T-helper 1 cell treated with Interleukin-12 subunit alpha and Interleukin-12 subunit beta and Interleukin-4 antibody, amounts not matched to agents 30 μg/mL and 1 μg/mL, for 36 hours (primary cell): ENCODE results near the gene SHC4.
"Not testable (repeated sequence)": the region's sequence is repeated elsewhere in the genome, so short reads cannot be mapped to it uniquely, and the experiment has no call there.

ENCODE experiments used
- H3K27ac Mint-ChIP-seq: one replicate; pipeline ENCODE4 v1.8.0; 2021; ENCODE audit warnings: mild to moderate bottlenecking, mixed read lengths
- H3K27me3 Mint-ChIP-seq: one replicate; pipeline ENCODE4 v1.8.0; 2021; ENCODE audit warnings: low read depth, mixed read lengths
- H3K36me3 Mint-ChIP-seq: one replicate; pipeline ENCODE4 v1.8.0; 2021; ENCODE audit warnings: low read depth, mixed read lengths
- H3K4me1 Mint-ChIP-seq: one replicate; pipeline ENCODE4 v1.8.0; 2021; ENCODE audit warnings: low read depth, mixed read lengths
- H3K4me3 Mint-ChIP-seq: one replicate; pipeline ENCODE4 v1.8.0; 2021; ENCODE audit warnings: mild to moderate bottlenecking, moderate library complexity, mixed read lengths
- H3K9me3 Mint-ChIP-seq: one replicate; pipeline ENCODE4 v1.8.0; 2021; ENCODE audit warnings: mixed read lengths

SHC4 gene

GRCh38 chr15:48924528-48925393, 39.0 kb downstream of the SHC4 start:
- Mint-ChIP-seq H3K4me1 (peaks cover 35% of the 10 kb centered on the region), H3K4me3 (no peak overlapping the region), H3K9me3 (no peaks in the 10 kb centered on the region), H3K27me3 (no peaks in the 10 kb centered on the region), H3K36me3 (peaks cover 2% of the 10 kb centered on the region), H3K27ac (peak overlapping the region; percentile 64)

DNA sequence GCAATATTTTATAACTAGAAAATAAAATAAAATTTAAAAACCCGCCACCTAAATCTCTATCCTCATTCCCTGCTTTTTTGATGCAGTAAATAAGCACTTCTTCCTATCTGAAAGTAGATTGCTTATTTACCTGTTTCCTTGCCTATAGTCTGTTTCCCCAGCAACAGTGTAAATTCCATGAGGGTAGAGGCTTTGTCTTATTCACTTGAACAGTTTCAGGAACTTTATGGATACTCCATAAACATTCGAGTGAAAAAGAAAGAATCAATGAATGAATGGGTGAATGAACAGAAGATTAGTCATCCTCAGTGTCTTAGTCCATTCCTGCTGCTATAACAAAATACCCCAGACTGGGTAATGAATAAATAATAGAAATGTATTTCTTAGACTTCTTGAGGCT, 41.7 kb downstream of the SHC4 start:
- Mint-ChIP-seq H3K27ac (no peak overlapping the region), H3K4me1 (peaks cover 21% of the 10 kb centered on the region), H3K36me3 (peaks cover 3% of the 10 kb centered on the region), H3K9me3 (no peaks in the 10 kb centered on the region), H3K4me3 (no peak overlapping the region), H3K27me3 (no peaks in the 10 kb centered on the region)

GRCh38 chr15:48916721-48917120, 47.0 kb downstream of the SHC4 start:
- Mint-ChIP-seq H3K36me3 (peaks cover 1% of the 10 kb centered on the region), H3K4me3 (no peak overlapping the region), H3K27me3 (no peaks in the 10 kb centered on the region), H3K4me1 (no peaks in the 10 kb centered on the region), H3K27ac (no peak overlapping the region), H3K9me3 (peaks cover 4% of the 10 kb centered on the region)

DNA sequence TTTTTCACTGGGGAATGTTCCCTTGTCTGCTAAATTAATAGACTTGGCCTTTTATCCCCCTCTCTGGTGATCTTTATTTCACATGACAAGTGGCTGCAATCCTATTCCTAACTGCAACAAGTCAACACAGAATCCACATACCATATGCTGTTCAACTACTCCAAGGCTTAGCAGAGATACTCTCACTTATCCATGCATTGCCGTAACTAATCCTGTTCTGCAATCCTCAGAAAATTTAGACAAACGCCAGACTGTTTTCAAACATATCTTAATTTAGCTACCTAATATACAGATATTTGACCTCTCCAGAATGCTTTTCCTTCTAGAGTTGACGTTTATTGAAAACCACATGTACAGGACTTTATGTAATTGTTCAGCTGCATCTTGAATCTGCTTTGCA, 47.9 kb downstream of the SHC4 start:
- H3K27ac Mint-ChIP-seq: no peak overlapping the region
- H3K36me3 Mint-ChIP-seq: peaks cover 1% of the 10 kb centered on the region
- no peaks in the 10 kb centered on the region for H3K27me3 Mint-ChIP-seq
- no peak overlapping the region for H3K4me3 Mint-ChIP-seq
- peaks cover 7% of the 10 kb centered on the region for H3K9me3 Mint-ChIP-seq
- no peaks in the 10 kb centered on the region for H3K4me1 Mint-ChIP-seq

GRCh38 chr15:48914717-48915116, 49.0 kb downstream of the SHC4 start:
- peaks cover 3% of the 10 kb centered on the region for H3K36me3 Mint-ChIP-seq

DNA sequence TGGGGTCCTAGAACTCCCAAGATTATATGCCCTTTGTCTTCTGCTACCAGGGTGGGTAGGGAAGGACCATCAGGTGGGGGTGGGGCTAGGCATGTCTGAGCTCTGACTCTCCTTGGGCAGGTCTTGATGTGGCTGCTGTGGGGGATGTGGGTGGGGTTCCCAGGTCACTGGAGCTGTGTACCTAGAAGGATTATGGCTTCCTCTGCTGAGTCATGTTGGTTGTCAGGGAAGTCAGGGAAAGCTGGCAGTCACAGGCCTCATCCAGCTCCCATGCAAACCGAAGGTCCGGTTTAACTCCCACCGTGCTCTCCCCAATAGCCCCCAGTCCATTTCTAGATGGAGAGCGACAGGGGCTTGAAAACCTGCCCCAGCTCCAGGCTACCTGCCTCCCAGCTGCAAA, 50.6 kb downstream of the SHC4 start:
- Mint-ChIP-seq H3K27ac (no peak overlapping the region), H3K36me3 (peaks cover 2% of the 10 kb centered on the region), H3K4me3 (no peak overlapping the region), H3K27me3 (no peaks in the 10 kb centered on the region), H3K9me3 (peaks cover 7% of the 10 kb centered on the region), H3K4me1 (peaks cover 2% of the 10 kb centered on the region)

More at GRCh38 chr15:48914717-48915116, 49.0 kb downstream of the SHC4 start:
- Mint-ChIP-seq H3K27ac (no peak overlapping the region), H3K4me1 (no peaks in the 10 kb centered on the region), H3K4me3 (no peak overlapping the region), H3K9me3 (peaks cover 7% of the 10 kb centered on the region), H3K27me3 (no peaks in the 10 kb centered on the region)

DNA sequence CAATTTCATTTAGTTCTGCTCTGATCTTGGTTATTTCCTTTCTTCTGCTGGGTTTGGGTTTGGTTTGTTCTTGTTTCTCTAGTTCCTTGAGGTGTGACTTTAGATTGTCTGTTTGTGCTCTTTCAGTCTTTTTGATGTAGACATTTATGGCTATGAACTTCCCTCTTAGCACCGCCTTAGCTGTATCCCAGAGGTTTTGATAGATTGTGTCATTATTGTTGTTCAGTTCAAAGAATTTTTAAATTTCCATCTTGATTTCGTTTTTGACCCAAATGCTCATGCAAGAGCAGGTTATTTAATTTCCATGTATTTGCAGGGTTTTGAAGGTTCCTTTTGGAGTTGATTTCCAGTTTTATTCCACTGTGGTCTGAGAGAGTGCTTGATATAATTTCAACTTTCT, 53.2 kb downstream of the SHC4 start:
- not testable (repeated sequence) for H3K27me3 Mint-ChIP-seq

GRCh38 chr15:48909313-48909712, 54.4 kb downstream of the SHC4 start:
- H3K27ac Mint-ChIP-seq, H3K4me3 Mint-ChIP-seq, H3K9me3 Mint-ChIP-seq, H3K36me3 Mint-ChIP-seq, H3K4me1 Mint-ChIP-seq, H3K27me3 Mint-ChIP-seq: not testable (repeated sequence)

More for the DNA sequence above, 53.2 kb downstream of the SHC4 start:
- not testable (repeated sequence) for H3K27ac Mint-ChIP-seq, H3K4me1 Mint-ChIP-seq, H3K36me3 Mint-ChIP-seq, H3K9me3 Mint-ChIP-seq, H3K4me3 Mint-ChIP-seq

GRCh38 chr15:48905847-48906246, 57.9 kb downstream of the SHC4 start:
- H3K4me1 Mint-ChIP-seq: peaks cover 2% of the 10 kb centered on the region
- H3K27me3 Mint-ChIP-seq: no peaks in the 10 kb centered on the region
- no peak overlapping the region for H3K27ac Mint-ChIP-seq
- no peak overlapping the region for H3K4me3 Mint-ChIP-seq
- peaks cover 2% of the 10 kb centered on the region for H3K36me3 Mint-ChIP-seq
- H3K9me3 Mint-ChIP-seq: no peaks in the 10 kb centered on the region

DNA sequence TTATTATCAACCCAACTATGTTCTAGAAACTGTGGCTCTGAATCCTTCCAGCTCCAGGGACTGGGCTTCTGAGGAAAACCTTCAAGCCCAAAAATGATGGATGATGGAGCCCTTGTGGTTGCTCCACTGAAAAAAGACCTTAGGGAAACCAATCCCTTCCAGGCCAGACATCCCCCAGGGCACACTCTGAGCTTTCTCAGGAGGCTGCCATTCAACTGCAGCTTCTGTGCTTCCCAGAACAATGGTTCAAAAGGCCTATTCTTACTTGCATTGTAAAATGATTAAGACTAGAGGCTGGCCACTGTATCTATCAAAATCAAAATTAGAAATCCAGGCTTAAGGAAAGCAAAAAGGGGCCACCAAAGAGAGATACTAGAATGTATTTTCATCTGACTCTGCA, 58.5 kb downstream of the SHC4 start:
- Mint-ChIP-seq H3K36me3 (no peaks in the 10 kb centered on the region), H3K4me3 (no peak overlapping the region), H3K27ac (no peak overlapping the region), H3K9me3 (no peaks in the 10 kb centered on the region), H3K4me1 (peaks cover 2% of the 10 kb centered on the region), H3K27me3 (no peaks in the 10 kb centered on the region)

DNA sequence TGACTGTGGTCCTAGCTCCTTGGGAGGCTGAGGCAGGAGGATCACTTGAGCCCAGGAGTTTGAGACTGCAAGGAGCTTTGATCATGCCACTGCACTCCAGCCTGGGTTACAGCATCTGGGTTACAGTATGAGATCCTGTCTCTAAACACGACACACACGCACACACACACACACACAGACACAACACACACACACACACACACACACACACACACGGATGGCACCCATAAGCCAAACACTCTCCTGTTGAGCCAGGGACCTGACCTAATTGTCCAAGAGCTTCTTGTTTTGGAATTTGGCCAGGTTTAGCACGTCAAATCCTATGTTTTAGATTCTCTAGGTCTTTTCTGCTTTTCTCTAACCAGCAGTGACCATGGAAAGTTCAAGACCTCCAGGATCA, 59.0 kb downstream of the SHC4 start:
- Mint-ChIP-seq H3K27ac (no peak overlapping the region), H3K4me1 (peaks cover 2% of the 10 kb centered on the region)

GRCh38 chr15:48899793-48900192, 63.9 kb downstream of the SHC4 start:
- peaks cover 7% of the 10 kb centered on the region for H3K4me1 Mint-ChIP-seq
- no peak overlapping the region for H3K27ac Mint-ChIP-seq
- H3K4me3 Mint-ChIP-seq: no peak overlapping the region
- H3K36me3 Mint-ChIP-seq: no peaks in the 10 kb centered on the region
- H3K27me3 Mint-ChIP-seq: peaks cover 3% of the 10 kb centered on the region
- H3K9me3 Mint-ChIP-seq: no peaks in the 10 kb centered on the region

More for the DNA sequence above, 59.0 kb downstream of the SHC4 start:
- no peaks in the 10 kb centered on the region for H3K27me3 Mint-ChIP-seq
- H3K4me3 Mint-ChIP-seq: no peak overlapping the region
- H3K9me3 Mint-ChIP-seq: no peaks in the 10 kb centered on the region
- no peaks in the 10 kb centered on the region for H3K36me3 Mint-ChIP-seq

GRCh38 chr15:48898446-48898845, 65.3 kb downstream of the SHC4 start:
- peaks cover 3% of the 10 kb centered on the region for H3K27me3 Mint-ChIP-seq
- H3K4me3 Mint-ChIP-seq: no peak overlapping the region
- H3K9me3 Mint-ChIP-seq: no peaks in the 10 kb centered on the region
- peaks cover 11% of the 10 kb centered on the region for H3K4me1 Mint-ChIP-seq
- H3K27ac Mint-ChIP-seq: no peak overlapping the region
- no peaks in the 10 kb centered on the region for H3K36me3 Mint-ChIP-seq

- Mint-ChIP-seq H3K27me3 (peaks cover 6% of the 10 kb centered on the region), H3K27ac (no peak overlapping the region), H3K4me3 (no peak overlapping the region), H3K4me1 (peaks cover 11% of the 10 kb centered on the region), H3K9me3 (no peaks in the 10 kb centered on the region), H3K36me3 (no peaks in the 10 kb centered on the region)
These were observed 65.7 kb downstream of the SHC4 start for GRCh38 chr15:48898032-48898431.

DNA sequence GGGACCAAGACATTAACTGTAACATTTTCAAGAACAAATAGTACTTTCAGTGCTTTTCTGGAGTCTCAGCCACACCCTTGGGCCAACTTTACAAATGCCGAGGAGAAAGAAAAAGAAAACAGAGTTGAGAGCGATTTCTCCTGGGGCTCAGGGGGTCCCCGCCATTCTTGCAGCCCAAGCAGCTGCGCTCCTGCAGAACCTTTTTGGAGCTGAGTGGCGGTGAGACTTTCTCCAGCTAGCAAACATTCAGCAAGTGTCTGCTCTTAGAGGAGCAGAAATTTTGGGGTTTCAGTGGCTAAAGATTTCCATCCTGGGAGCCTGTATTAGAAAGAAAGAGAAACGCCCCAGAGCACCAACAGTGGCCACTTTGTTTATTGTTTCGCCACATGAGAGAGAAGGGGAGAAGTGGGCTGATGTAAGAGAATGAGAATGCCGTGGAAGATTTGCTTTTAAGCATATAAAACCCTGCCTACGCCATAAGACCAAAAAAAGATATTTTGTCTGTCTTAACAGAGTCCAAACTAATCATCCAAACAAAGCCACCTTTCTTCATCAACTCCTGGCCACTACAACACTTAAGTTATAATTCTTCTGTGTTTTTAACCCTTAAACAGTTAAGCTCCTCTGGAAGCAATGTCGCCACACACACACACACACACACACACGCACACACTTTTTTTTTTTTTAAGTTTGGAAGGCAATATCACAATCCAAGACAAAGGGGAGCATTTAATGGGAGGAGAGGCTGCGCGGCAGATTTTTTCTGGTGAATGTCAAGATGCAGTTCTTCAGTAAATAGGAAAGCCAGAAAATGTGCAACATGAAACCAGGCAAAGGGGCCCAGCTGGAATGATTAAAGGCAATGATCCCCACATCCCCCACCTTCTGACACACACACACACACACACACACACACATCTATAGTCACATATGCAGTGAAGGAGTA, 66.6 kb downstream of the SHC4 start:
- no peaks in the 10 kb centered on the region for H3K36me3 Mint-ChIP-seq
- no peak overlapping the region for H3K27ac Mint-ChIP-seq
- H3K4me1 Mint-ChIP-seq: peaks cover 11% of the 10 kb centered on the region
- peaks cover 8% of the 10 kb centered on the region for H3K27me3 Mint-ChIP-seq
- no peaks in the 10 kb centered on the region for H3K9me3 Mint-ChIP-seq
- H3K4me3 Mint-ChIP-seq: no peak overlapping the region
